ENCODE data around the gene TXNL4A.

The TXNL4A gene

DNA sequence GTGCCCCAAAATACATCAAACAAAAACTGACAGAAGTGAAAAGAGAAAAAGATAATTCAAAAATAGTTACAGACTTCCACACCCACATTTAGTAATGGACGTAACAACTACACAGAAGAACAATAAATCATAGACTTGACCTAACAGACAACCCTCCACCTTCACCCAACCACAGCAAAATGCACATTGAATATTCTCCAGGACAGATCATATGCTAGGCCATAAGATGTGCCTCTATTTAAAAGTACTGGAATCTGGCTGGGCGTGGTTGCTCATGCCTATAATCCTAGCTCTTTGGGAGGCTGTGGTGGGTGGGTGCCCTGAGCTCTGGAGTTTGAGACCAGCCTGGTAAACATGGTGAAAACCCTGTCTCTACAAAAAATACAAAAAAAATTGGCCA lies 56.9 kb downstream of the TXNL4A start:
- no peak for FAIRE-seq

DNA sequence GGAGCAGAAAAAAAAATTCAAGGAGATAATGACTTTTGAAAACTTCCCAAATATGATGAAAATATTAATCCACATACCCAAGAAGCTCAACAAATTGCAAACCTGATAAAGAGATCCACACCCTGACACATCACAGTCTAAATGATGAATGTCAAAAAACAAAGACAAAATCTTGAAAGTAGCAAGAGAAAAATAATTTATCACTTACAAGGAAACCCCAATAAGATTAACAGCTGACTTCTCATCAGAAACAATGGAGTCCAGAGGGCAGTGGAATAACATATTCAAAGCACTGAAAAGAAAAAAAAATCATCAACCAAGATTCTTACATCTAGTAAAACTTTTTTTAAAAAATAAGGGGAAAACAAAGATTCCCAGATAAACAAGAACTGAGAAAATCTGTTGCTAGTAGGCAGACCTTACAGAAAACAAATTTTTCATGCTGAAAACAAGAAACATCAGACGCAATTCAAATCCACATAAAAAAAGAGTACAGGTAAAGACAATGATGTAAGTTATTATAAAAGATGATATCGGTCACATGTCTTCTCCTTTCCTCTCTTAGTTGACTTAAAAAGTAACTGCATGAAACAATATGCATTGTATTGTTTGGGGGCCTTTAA lies 58.2 kb downstream of the TXNL4A start:
- peak; percentile 9 for FAIRE-seq

DNA sequence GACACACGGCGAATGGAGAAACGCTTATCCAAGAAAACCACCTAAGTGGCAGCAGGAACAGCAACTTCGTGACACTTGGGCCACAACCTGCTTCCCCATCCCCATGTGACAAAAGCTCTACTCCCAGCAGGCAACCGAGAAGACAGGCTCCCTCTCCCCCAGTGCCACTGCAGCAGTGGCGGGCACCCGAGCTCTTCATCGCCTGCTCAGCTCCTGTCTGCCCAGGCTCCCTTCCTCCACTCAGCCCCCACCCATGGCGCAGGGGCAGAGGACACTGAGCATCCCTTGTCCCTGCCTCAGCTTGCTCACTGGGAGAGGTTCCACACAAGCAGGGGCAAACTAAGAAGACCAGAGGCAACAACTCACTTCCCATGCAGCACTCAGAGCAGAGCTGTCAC lies 59.8 kb downstream of the TXNL4A start:
- no peak for FAIRE-seq

DNA sequence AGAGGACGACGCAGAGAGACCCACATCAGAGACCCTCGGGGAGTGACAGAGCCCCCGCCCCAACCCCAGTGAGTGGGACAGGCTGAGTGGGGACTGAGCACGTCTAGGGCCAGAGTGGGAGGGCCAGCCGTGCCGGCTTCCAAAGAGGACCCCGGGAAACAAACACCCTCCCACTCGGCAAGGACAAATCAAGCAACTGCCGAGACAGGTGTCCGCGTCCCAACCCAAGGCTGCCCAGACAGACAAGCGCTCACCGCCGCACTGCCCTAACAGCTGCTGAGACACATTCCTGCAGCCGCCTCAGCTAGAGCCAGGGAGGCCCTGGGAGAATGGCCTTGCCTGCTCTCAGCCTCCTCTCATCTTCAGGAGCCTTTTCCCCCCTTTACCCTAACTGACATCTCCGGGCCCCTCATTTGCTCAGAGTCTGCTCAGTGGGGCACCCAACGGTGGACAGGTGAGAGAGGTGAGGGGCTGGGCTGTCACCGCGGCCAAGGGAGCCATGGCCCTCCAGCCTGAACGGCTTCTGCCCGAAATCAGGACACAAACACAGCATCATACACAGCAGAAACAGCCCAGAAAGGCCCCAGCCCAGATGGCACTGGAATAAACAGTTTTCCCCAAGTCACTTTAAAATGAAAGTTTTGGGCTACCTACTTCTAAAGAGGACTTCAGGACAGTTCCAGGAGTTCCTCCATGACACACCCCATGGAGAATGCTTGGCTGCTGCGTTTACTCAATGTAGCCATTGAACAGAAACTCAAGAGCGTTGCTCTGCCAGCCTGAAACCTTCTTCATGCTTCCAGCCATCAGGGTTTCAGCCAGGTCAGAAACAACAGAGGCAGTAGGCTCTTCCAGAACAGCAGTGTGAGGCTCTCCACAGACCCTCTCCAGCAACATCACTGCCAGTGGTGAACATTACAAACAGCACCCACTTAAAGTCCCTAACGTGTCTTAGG lies 60.5 kb downstream of the TXNL4A start:
- FAIRE-seq, result no peak

DNA sequence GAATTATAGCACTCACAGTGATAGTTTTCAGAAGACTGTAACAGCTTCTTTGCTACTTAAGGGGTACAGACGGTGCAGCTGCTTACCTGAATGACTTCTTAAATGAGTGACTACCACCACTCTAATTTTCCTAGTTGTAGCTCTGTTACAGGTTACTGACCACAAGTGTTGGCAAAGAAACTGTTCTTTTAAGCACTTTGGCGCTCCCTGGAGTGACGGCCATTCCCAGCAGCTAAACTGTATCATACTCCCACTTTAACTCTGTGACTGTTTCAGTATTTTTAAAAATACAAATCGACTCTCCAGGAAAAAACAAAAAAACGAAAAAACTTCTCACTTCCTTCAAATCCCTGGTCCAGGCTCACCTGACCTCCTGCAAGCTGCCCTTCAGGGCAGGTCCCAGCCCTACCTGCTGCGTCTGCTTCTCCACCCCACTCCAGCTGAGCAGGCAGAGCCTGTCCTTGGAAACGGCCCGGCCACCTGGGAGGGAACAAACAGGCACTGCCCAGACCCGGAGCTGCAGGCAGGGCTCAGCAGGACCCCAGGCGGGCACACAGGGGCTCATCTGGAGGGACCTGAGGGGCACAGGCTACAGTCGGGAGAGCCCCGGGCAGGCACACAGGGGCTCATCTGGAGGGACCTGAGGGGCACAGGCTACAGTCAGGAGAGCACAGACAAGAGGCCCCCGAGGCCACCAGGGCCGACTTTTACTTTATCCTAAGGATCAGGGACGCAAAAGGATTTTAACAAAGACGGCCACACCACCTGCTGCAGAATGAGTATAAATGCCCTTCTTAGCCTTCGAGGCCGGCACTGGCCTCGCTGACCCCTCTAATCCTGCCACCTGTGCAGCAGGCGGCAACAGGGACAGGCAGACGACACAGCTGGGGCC lies 61.4 kb downstream of the TXNL4A start:
- no peak for FAIRE-seq

DNA sequence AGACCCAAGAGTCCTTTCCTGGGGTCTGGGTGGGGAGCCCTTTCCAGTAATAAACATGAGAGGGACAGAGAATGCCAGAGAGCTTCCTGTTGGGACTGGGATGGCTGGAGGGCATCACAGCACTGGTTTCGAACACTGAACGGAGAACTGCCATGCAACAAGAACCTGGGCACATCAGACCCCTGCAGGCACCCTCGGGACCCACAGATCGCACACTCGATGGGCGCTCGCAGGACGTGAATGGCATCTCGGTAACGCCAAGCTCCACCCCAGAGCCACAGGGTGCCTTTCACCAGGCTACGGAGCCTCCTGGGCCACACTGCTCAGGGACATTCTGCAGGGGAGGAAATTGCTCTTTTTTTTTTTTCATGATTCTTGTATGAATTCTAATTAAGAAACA lies 62.1 kb downstream of the TXNL4A start:
- no peak for FAIRE-seq

DNA sequence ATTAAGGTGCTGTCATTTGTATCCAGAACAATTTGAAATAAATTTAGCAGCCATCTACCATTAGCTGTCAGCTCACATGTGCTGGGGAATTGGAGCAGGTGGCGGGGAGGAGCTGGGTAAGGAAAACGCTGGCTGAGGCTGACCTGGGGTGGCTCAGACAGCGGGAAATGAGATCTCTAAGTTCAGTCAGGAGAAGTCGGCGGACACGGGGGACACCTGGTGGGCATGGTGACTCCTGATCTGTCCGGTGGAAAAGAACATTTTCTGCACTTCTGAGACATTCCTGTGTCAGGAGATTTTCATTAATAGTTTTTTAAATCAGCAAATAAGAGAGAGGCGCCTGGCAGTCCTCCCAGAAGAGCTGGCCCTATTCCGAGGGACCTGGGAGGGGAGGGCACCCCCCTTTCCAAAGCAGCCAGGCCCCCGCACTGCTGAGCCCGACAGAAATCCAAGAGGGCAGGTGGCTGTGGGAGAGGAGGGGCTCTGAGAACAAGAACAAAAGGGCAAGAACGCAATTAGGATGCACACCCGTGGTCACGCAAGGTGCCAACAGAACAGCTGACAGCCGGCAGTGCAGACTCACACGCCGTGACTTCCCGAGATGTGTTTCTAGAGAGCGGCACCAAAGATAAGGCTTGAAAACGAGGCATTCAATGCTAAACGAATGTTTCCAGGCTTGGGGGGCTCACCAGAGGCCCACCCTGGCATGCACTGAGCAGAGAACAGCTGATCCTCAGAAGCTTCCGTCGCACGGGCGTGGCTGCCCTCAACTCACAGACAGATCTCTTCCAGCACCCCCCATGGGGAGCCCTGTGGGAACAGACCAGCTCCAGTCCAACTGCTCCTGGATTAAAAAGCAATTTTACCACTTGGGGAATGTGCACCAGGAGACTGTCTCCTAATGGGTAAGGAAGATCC lies 63.3 kb downstream of the TXNL4A start:
- no peak for FAIRE-seq

DNA sequence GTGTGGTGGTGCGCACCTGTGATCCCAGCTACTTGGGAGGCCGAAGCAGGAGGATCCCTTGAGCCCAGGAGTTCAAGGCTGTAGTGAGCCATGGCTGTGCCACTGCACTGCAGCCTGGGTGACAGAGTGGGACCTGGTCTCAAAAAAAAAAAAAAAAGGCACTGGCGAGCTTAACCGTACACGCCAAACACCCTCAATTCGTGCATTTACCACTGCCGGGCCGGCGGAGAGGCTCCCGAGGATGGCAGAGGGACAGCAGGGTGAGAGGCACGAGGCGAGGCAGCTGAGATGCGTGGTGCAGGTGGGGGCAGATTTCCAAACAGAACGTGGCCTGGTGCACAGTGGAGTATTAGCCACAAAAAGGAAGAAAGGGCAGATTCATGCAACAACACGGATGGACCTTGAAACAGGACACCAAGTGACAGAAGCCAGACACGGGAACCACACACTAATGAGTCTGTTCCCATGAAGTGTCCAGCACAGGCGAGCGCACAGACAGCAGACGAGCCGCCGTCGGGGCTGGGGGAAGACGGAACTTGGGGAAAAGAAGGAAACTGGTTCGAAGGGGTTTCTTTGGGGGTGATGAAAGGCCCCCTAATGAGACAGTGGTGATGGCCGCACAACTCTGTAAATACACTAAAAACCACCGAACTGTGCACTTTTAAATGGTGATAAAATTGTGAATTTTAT lies 64.3 kb downstream of the TXNL4A start:
- FAIRE-seq, result no peak

DNA sequence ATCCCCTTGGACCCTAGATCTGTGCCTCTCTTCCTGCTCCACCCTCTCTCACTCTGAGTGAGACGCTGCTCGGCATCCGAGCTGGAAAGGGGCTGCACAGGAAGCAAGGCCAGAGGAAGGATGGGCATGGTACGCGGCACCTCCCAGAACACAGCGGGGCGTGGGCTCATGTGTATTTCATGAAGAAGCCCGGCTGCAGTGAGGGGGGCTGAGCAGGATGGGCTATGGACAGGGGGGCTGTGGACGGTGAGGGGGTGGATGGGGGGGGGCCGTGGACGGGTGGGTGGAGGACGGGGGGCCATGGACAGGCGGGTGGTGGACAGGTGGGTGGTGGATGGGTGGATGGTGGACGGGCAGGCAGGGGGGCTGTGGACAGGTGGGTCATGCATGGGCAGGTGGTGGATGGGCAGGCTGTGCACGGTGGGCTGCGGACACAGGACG lies 65.4 kb downstream of the TXNL4A start:
- no peak for FAIRE-seq

DNA sequence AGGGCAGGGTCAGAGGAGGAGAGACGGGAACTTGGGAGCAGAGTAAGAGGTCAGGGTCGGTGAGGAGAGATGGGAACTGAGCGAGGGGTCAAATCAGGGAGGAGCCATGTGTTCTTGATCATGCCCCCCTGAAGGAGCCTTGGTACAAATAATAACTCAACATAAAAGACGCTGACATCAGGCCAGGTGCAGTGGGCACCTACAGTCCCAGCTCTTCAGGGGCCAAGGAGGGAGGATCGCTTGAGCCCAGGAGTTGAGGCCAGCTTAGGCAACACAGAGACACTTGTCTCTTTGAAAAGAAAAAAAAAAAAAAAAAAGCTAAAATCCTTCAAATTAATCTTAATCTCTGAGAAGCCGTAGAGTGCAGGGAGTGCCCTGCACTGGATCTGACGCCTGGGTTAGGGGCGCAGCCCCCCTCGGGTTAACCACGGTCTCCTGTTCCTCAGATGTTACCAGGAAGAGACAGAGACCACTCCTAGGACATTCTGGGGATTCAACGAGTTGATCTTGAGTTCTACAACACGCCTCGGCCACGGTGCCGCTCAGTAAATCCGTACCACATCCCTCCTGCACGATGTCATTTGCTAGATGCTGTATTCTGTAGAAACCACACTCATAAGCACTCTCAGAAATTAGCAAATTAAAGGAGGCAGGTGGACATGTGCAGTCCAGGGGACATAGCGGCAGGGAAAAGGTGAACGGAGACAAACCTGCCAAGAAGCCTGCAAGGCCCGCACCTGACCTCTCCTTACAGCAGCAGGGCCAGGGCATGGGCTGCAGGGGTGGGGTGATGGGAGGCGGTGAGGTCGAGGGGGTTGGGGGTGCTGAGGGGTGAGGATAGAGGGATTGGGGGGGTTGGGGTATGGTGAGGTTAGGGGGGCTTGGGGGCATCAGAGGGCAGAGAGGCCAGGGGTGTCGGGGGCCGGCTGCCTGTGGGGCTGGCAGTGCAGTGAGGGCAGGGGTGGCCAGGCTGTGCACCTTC lies 66.1 kb downstream of the TXNL4A start:
- no peak for FAIRE-seq
